ENCODE results near the gene THOC5.
A peak's percentile ranks its signal among the peaks of the same experiment; 100 is the strongest.

The THOC5 gene

DNA sequence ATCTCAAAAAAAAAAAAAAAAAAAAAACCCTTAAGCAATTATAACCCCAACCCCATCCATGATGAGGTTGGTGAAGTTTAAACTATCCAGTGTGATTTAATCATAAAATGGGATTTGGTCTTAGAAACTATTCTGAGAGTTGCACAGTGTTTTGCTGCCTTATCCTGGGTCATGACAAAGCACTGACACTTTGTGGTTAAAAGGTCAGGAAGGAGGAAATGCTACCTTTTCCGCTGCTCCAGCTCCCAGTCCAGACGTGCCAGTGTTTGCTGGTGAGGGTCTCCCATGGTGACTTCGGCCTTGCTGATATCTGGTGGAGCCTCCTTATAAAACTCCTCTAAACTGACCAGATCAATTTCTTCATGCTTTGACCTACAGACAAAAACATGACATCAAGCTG lies 14.5 kb downstream of the THOC5 start:
- Mint-ChIP-seq H3K36me3 (peaks cover 21% of the 10 kb centered on the region), H3K4me3 (no peak overlapping the region), H3K4me1 (peaks cover 6% of the 10 kb centered on the region), H3K27ac (no peak overlapping the region), H3K27me3 (no peaks in the 10 kb centered on the region), H3K9me3 (no peaks in the 10 kb centered on the region)
- ATAC-seq (ENCODE audit: low read depth) = no peak
- DNase-seq (ENCODE audit: low spot score in 2 of 2) = no peak

GRCh38 chr22:29536411-29536810 lies 17.1 kb downstream of the THOC5 start:
- Mint-ChIP-seq H3K9me3 (peaks cover 2% of the 10 kb centered on the region), H3K36me3 (peaks cover 32% of the 10 kb centered on the region), H3K4me3 (no peak overlapping the region), H3K27me3 (no peaks in the 10 kb centered on the region), H3K27ac (no peak overlapping the region), H3K4me1 (no peaks in the 10 kb centered on the region)
- ATAC-seq (ENCODE audit: low read depth) = no peak
- DNase-seq (ENCODE audit: low spot score in 2 of 2) = no peak

- Mint-ChIP-seq H3K27me3 (no peaks in the 10 kb centered on the region), H3K4me3 (no peak overlapping the region), H3K27ac (no peak overlapping the region), H3K36me3 (peaks cover 35% of the 10 kb centered on the region), H3K4me1 (no peaks in the 10 kb centered on the region), H3K9me3 (peaks cover 2% of the 10 kb centered on the region)
- DNase-seq (ENCODE audit: low spot score in 2 of 2) = no peak
- ATAC-seq (ENCODE audit: low read depth) = no peak
These were observed 22.1 kb downstream of the THOC5 start for GRCh38 chr22:29531419-29531818.

GRCh38 chr22:29530716-29531115 lies 22.8 kb downstream of the THOC5 start:
- Mint-ChIP-seq H3K9me3 (peaks cover 2% of the 10 kb centered on the region), H3K4me1 (no peaks in the 10 kb centered on the region), H3K27me3 (no peaks in the 10 kb centered on the region), H3K4me3 (no peak overlapping the region), H3K27ac (no peak overlapping the region), H3K36me3 (peaks cover 34% of the 10 kb centered on the region)
- ATAC-seq (ENCODE audit: low read depth) (no peak), DNase-seq (ENCODE audit: low spot score in 2 of 2) (no peak)

GRCh38 chr22:29528144-29528543 lies 25.4 kb downstream of the THOC5 start:
- H3K36me3 Mint-ChIP-seq = peaks cover 31% of the 10 kb centered on the region
- no peaks in the 10 kb centered on the region for H3K27me3 Mint-ChIP-seq
- H3K4me3 Mint-ChIP-seq = no peak overlapping the region
- no peaks in the 10 kb centered on the region for H3K9me3 Mint-ChIP-seq
- ATAC-seq (ENCODE audit: low read depth) (no peak), DNase-seq (ENCODE audit: low spot score in 2 of 2) (no peak)
- H3K4me1 Mint-ChIP-seq = no peaks in the 10 kb centered on the region
- no peak overlapping the region for H3K27ac Mint-ChIP-seq

DNA sequence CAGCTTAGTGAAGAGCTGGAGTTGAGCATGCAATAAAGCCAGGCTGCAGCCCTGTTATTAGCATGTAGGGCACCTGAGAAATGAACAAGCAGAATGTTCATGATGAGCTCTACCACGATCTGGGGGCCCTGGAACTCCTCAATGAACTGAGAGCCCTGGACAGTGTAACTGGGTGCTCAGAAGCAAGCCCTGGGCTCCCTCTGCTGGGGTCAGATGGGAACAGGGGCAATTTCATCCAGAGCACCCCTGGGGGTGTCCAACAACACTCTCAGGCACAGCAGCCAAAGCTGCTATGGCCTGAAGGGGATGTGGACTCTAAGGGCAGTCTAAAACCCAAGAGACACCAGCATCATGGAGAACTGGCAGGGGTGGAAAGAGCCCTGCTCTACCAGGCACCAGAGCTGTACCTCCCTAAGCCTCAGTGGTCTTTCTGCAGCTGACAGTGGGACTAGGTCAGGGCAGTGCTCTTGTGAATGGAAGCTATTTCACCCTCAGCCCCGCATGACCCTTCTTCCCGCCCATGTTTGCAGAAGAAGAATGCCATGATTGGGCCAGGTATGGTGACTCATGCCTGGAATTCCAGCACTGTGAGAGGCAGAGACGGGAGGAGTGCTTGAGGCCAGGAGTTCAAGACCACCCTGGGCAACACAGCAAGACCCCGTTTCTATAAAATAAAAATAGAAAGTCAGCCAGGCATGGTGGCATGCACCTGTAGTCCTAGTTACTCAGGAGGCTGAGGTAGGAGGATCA lies 28.9 kb downstream of the THOC5 start:
- DNase-seq (ENCODE audit: low spot score in 2 of 2) = peak; percentile 37 to 44
- H3K4me3 Mint-ChIP-seq = no peak overlapping the region
- no peaks in the 10 kb centered on the region for H3K27me3 Mint-ChIP-seq
- H3K27ac Mint-ChIP-seq = no peak overlapping the region
- ATAC-seq (ENCODE audit: low read depth) = peak; percentile 90
- no peaks in the 10 kb centered on the region for H3K4me1 Mint-ChIP-seq
- H3K9me3 Mint-ChIP-seq = no peaks in the 10 kb centered on the region
- peaks cover 33% of the 10 kb centered on the region for H3K36me3 Mint-ChIP-seq

DNA sequence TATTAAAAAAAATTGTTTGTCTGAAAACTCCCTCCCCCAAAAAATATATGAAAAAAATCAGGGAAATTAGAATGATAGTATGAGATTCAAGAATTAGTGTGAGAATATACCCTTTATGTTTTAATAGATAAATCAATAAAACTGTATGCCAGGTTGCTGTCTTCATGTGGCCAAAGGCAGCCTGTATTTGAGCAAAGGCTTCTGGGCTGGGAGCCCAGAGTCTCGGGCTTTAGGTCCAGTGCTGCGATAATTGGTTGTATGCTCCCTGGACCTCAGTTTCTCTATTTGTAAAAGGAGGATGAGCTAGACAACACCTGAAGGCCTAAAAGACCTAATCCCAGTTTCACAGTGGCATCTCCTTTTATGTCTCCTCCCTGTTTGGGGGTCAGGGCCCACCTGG lies 29.8 kb downstream of the THOC5 start:
- Mint-ChIP-seq H3K36me3 (peaks cover 31% of the 10 kb centered on the region), H3K27me3 (no peaks in the 10 kb centered on the region), H3K4me3 (no peak overlapping the region), H3K4me1 (no peaks in the 10 kb centered on the region), H3K27ac (no peak overlapping the region), H3K9me3 (no peaks in the 10 kb centered on the region)
- DNase-seq (ENCODE audit: low spot score in 2 of 2) (no peak), ATAC-seq (ENCODE audit: low read depth) (no peak)

- Mint-ChIP-seq H3K9me3 (no peaks in the 10 kb centered on the region), H3K36me3 (peaks cover 31% of the 10 kb centered on the region), H3K27me3 (no peaks in the 10 kb centered on the region), H3K4me1 (no peaks in the 10 kb centered on the region), H3K27ac (no peak overlapping the region), H3K4me3 (no peak overlapping the region)
- DNase-seq (ENCODE audit: low spot score in 2 of 2) (no peak), ATAC-seq (ENCODE audit: low read depth) (no peak)
These were observed 32.0 kb downstream of the THOC5 start for GRCh38 chr22:29521526-29521925.

- H3K4me1 Mint-ChIP-seq = no peaks in the 10 kb centered on the region
- peaks cover 35% of the 10 kb centered on the region for H3K36me3 Mint-ChIP-seq
- no peak overlapping the region for H3K27ac Mint-ChIP-seq
- no peak for DNase-seq (ENCODE audit: low spot score in 2 of 2)
- H3K27me3 Mint-ChIP-seq = no peaks in the 10 kb centered on the region
- H3K4me3 Mint-ChIP-seq = no peak overlapping the region
- H3K9me3 Mint-ChIP-seq = no peaks in the 10 kb centered on the region
- no peak for ATAC-seq (ENCODE audit: low read depth)
These were observed 32.7 kb downstream of the THOC5 start for GRCh38 chr22:29520851-29521250.

DNA sequence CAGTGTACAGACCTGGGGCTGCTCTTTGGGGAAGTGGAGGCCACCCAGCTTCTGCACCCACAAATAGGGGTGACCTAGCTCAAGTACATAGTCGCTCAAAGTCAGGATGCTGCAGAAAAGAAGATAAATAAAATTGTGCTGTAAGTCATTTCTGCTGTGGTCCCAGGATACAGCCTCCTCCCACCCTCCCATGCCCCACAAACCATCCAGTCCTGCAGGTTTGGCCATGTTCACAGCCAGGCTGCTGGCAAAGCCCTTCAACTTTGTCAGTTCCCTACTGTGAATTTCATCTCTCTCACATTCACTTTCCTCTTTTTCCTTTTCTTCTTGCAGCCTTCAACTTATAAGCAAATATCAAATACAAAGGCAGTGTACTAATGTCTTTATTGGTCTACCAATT lies 33.6 kb downstream of the THOC5 start:
- no peak for ATAC-seq (ENCODE audit: low read depth)
- no peak overlapping the region for H3K27ac Mint-ChIP-seq
- H3K27me3 Mint-ChIP-seq = no peaks in the 10 kb centered on the region
- H3K4me3 Mint-ChIP-seq = no peak overlapping the region
- no peaks in the 10 kb centered on the region for H3K9me3 Mint-ChIP-seq
- no peaks in the 10 kb centered on the region for H3K4me1 Mint-ChIP-seq
- peaks cover 34% of the 10 kb centered on the region for H3K36me3 Mint-ChIP-seq
- DNase-seq (ENCODE audit: low spot score in 2 of 2) = no peak

- no peak overlapping the region for H3K4me3 Mint-ChIP-seq
- DNase-seq (ENCODE audit: low spot score in 2 of 2) = no peak
- H3K4me1 Mint-ChIP-seq = no peaks in the 10 kb centered on the region
- H3K9me3 Mint-ChIP-seq = no peaks in the 10 kb centered on the region
- H3K36me3 Mint-ChIP-seq = peaks cover 31% of the 10 kb centered on the region
- no peak for ATAC-seq (ENCODE audit: low read depth)
- no peak overlapping the region for H3K27ac Mint-ChIP-seq
- H3K27me3 Mint-ChIP-seq = no peaks in the 10 kb centered on the region
These were observed 35.1 kb downstream of the THOC5 start for GRCh38 chr22:29518427-29518826.

DNA sequence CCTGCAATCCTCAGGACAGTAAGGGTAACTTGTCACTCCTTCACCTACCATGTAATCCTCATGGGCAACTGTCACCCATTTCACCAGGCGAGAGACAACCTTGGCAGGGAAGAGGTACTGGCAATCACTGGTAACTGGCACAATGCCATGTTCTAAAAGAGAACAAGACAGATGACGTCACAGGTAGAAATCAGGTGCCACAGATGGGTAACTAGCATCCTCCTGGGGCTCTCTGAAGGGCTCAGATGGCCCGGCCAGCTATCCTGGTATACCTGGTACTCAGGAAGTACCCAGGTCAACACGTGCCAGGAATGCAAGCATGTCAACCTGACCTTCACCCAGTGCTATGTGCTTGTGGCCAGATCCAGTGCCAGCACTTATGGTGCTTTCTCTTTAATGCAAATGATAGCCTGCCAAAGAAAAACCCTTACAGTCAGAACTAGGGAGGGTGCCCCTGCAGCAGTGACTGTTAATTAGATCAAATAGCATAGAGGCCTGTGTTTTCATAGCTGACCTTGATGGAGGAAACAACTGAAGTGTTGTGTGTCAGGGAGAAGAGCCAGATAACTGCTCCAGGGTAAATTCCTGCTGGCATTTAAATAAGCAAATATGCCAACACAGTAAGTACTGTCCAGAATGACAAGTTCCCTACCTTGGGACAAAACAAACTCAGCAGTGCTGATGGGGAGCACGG lies 36.2 kb downstream of the THOC5 start:
- Mint-ChIP-seq H3K27ac (no peak overlapping the region), H3K36me3 (peaks cover 31% of the 10 kb centered on the region), H3K4me3 (no peak overlapping the region), H3K4me1 (no peaks in the 10 kb centered on the region), H3K27me3 (no peaks in the 10 kb centered on the region), H3K9me3 (no peaks in the 10 kb centered on the region)
- ATAC-seq (ENCODE audit: low read depth) (peak; percentile 19), DNase-seq (ENCODE audit: low spot score in 2 of 2) (no peak)

DNA sequence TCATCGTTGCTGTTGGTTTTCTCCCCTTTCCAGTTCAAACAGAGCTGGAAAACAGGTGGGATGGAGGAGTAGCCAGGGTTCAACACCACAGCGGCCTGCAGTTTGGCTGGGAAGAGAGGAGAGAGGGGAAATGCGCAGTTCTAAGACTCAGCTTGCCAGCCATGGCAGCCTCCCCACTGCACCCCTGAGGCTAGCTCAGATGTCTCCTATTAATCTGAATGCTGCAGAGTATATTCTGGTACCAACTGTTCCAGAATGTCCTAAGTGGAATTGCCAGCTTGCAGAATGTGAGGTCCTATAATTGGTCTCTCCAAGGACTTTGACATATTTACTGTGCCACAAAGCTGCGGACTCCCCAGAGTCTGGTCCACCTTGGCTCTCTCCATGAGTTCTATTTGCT lies 41.5 kb downstream of the THOC5 start:
- Mint-ChIP-seq H3K4me3 (no peak overlapping the region), H3K27me3 (no peaks in the 10 kb centered on the region), H3K4me1 (peaks cover 2% of the 10 kb centered on the region), H3K36me3 (peaks cover 42% of the 10 kb centered on the region), H3K9me3 (no peaks in the 10 kb centered on the region), H3K27ac (peak overlapping the region; percentile 45)
- ATAC-seq (ENCODE audit: low read depth) (no peak), DNase-seq (ENCODE audit: low spot score in 2 of 2) (no peak)

- no peak for ATAC-seq (ENCODE audit: low read depth)
- no peak for DNase-seq (ENCODE audit: low spot score in 2 of 2)
- Mint-ChIP-seq H3K9me3 (no peaks in the 10 kb centered on the region), H3K27me3 (no peaks in the 10 kb centered on the region), H3K4me3 (no peak overlapping the region), H3K4me1 (peaks cover 2% of the 10 kb centered on the region), H3K27ac (peak overlapping the region; percentile 45), H3K36me3 (peaks cover 41% of the 10 kb centered on the region)
These were observed 42.3 kb downstream of the THOC5 start for GRCh38 chr22:29511126-29511862.
